HG03378 (cell line): ENCODE data around the gene PPP1R12A.
A peak's percentile ranks its signal among the peaks of the same experiment; 100 is the strongest.

Experiments used
- ATAC-seq: cut with Tn5 transposase; IDR thresholded peaks from one replicate; pipeline ENCODE4 v1.9.1; 2021; ENCODE audit warnings: mild to moderate bottlenecking, moderate library complexity; ENCODE audit not compliant: unreplicated experiment

PPP1R12A gene

DNA sequence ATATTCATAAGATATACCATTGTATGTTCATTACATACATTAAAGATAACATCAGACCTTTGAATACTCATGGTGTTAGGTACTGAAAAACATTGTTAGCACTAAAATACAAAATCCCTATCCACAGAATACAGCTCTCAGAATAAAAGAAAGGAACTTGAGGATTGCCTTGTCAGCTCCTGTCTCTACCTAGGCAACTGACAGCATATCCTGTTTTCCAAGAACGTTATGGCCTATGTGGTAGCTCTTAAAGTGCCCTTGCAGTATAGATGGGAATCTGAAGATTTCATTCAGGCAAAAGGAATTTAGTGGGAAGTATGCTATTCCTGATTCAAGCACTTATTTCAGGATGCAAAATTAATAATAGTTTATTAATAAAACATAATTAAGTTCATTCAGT is 1.8 kb upstream of the PPP1R12A start:
- no peak for ATAC-seq

DNA sequence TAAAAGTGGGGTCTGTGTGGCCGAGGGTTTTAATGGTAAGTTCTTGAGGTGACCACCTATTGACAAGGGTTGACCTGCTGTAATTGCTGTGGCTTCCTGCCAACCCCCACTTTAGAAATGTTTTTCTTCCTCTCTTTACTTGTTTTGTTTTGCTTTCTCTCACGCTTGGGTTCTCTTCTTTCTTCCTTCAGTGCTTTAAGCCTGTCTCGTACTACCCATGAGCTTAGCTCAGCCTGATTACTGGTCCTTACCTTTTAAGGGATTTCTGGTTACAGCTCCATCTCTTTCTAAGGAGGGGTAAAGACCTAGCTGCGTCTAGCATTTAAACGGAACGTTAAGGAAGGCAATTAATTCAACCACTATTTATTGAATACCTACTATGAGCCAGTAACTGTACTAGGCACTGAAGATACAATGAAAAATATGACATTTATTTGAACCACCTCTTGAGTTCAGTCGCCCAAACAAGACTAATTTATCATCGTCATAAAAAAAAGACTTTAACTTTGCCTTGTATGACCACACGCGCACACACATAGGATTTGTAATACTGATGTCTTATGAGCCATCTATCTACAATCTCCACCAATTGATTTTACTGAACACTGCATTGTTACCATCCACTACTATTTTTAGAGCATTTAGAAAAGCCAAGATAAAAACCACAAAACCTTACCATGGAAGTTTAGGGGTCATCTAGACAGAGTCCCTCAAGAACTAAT is 888 bp upstream of the PPP1R12A start:
- peak; percentile 27 for ATAC-seq

DNA sequence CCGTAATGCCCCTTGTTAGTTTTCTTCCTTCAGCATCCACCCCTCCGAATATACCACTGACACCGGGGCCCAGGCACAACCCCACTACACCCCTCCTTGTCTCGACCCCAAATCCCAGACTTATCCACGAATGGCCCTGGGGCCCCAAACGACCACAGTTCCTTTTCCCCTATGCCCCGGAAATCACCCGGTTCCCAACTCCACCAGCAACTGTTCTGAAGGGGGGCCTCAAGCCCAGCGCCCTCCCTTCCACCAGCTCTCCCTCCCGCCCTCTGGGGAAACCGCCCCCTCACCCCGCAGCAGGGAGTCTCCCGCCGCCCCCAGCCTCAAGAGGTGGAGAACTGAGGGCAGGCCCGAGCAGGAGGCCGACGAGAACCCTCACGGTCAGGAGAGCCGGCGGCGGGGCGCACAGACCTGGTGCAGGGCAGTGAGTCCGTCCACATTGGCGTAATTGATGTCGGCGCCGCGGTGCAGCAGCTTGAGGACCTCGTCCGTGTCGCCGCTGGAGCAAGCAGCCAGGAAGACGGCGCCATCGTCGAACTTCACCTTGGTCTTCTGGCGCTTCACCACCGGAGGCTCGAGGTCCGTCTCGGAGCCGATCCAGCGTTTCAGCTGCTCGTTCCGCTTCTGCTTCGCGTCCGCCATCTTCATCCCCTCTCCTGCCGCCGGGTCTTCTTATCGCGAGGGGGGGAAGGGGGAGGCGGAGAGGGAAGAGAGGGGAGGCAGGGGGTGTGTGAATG is 446 bp downstream of the PPP1R12A start:
- ATAC-seq: peak; percentile 1

DNA sequence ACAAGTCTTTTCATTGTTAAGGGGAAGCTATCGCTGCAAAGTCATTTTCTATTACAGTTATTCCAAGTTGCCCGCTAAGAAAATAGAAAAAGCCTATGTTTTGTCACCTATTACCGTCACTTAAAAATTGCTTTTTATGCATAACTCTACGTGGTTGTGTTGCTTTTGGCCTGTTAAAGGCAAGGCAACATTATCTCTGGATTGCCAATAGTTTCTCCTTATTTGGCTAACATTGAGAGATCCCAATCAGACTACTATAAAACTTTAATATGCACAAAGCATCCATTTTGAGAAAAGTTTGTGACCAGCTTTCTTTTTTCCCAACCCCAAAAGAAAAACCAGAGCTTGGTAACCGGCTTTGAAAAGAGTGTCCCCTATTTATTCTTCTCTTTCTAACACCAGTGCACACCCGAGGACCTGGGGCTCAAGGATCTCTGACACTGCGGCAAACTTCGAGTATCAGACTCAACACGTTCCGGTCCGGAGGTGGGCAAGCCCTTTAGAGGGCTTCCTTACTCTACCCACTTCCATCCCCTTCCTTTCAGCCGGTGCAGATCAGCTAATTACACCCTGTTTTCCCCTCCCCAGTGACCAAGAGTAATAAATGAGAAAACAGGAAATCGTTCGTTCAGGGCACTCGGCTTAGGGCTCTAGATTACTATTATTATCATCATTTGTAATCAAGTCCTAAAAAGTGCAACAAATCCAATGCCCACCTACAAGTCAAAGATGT is 1.2 kb downstream of the PPP1R12A start:
- peak; percentile 12 for ATAC-seq

DNA sequence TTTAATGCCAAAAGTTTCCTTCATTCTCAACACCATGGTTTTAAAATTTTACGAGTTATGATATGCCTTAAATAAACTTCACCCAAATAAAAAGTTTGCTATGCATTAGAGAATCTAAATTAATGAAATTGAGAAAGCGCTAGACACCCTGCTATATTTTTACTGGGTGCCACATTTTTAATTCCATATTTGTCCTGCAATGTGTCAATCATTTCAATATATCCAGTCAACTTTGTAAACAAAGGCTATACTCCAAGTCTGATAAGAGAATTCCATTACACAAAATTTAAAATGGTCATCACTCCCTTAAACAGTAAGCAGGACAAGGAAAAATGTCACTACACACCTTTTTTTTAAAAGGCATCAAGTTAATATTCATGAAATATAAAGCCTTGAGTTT is 1.9 kb downstream of the PPP1R12A start:
- ATAC-seq: no peak

DNA sequence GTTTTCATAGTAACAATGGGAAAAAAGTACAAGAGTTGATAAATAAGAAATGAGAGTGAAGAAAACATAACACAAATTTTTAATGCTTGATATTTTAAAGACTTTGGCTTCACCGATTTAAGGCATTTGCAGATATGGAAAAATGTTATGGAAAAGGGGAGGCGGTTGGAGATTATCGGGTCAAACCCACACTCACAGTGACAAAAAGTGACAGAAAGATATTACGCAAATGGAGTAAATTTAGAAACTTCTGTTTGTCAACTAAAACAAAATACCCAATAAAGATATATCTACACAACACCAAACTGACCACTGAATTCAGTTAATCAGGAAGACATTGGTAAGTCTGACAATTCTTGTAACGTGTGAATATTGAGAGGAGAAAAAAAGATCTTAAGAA is 2.5 kb downstream of the PPP1R12A start:
- no peak for ATAC-seq

DNA sequence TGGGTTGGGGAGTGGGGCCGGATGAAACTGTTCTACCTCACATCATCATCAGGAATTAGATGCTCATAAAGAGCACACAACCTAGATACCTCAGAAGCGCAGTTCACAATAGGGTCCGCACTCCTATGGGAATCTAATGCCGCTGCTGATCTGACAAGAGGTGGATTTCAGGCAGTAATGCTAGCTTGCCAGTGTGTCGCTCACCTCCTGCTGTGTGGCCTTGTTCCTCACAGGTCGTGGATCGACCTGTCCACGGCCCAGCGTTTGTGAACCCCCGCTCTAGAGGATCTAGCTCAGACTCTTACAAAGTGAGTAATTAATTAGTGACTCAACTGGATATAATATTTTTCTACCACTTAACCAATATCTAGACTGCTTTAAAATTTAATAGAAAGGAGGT is 5.8 kb downstream of the PPP1R12A start:
- no peak for ATAC-seq

DNA sequence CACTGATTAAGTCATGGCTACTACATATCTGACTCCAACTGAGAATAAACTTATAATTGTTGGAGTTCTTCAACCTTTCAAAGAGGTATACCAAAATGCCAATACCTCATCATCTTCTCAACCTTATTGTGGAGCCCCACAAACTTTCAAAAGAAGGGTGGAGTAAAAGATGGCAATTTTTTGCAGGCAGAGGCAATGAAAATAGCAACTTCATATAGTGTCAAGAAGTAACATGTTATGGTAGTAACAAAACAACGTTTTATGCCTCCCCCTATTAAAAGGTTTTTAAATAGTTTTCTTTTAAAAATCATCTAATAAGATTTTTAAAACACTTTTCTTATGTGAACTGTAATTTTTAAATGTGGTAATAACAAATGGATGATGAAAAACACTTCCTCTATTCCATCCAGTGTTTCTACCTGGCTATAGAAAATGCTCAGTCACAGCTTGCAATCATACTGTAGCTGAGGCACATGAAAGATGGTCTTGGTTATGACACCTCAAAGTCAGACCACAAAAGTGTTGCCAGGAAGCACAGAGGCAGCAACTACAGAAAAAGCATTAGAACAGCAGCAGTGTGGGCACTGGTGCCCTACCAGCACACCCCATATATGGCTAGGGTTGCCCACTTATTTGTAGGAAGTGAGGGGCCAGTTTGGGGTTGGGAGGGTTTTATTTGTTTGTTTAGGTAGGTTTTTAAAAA is 7.0 kb downstream of the PPP1R12A start:
- ATAC-seq: peak; percentile 100

DNA sequence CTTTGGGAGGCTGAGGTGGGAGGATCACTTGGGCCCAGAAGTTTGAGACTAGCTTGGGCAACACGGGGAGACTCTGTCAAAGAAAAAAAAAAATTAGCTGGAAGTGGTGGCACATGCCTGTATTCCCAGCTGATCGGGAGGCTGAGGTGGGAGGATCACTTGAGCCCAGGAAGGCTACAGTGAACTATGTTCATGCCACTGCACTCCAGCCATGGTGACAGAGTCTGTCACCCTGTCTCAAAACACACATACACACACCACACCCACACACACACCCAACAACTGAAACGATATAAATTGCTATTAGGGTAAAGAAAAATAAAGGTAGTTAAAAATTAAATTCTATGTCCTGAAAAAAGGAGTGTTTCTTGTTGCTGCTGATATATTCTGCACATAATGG is 7.9 kb downstream of the PPP1R12A start:
- no peak for ATAC-seq

DNA sequence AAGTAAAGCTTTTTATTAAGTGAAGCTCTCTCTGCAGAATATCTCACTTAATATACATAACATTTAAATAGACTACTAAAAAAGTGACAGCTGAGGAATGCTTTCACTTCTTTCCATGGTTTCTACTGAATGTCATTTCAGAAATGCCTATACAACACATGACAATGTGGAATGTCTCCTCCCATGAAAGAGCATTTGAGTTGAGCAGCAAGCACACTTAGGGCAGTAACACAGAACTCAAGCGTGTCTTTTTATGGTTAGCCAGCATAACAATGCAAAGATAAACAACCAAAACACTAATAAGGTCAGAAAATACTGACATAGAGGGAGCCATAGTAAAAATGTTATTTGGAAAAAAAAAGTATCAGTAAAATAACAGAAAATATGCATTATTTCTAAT is 9.4 kb downstream of the PPP1R12A start:
- ATAC-seq: no peak

DNA sequence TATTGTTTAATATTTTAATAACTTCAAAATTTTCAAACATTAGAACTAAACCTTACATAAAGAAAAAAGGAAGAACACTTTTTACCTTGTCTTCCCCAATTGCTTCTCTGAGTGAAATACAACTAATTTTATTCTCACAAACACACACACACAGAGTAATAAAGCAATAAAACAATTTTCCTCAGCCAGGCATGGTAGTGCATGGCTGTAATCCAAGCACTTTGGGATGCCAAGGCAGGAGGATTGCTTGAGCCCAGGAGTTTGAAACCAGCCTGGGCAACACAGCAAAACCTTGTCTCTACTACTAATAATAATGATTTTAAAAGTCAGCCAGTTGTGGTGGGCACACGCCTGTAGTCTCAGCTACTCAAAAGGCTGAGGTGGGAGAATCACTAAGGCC is 13.1 kb downstream of the PPP1R12A start:
- ATAC-seq: no peak

DNA sequence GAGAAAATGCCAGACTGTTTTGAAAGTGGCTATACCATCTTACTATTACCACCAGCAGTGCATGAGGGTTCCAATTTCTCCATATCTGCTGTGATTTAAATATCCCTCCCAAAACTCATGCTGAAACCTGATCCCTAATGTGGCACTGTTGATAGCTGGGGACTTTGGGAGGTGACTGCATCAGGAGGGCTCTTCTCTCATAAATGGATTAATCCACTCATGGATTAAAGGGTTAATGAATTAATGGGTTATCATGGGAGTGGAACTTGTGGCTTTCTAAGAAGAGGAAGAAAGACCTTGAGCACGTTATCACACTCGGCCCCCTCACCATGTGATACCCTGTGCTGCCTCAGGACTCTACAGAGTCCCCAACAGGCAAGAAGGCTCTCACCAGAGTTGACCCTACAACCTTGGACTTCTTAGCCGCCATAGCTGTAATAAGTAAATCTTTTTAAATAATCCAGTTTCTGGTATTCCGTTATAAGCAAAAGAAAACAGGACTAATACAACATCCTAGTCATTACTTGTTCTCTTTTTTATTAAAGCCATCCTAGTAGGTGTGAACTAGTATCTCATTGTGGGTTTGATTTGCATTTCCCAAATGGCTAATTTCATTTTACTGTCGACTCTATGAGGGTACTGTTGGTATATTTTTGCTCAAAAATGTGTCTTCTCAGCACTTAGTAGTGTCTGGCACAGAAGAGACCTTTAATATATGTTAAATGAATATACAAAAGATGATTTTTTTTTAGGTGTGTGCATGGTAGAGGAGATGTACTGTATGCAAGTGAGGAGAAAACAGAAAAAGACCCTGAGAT is 14.3 kb downstream of the PPP1R12A start:
- no peak for ATAC-seq

DNA sequence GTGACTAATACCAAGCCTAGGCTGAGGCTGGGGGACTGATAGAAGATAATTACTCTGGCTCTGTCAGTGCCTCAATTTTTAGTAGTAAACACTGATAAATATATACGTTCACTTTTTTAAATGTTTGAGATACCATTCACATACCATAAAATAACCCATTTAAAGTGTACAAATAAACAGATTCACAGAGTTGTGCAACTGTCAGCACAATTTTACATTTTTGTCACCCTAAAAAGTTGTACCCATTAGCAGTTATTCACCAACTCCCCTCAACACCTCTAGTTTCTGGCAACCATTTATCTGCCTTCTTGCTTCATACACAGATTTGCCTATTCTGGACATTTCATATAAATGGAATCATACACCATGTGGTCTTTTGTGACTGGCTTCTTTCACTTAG is 15.1 kb downstream of the PPP1R12A start:
- no peak for ATAC-seq

DNA sequence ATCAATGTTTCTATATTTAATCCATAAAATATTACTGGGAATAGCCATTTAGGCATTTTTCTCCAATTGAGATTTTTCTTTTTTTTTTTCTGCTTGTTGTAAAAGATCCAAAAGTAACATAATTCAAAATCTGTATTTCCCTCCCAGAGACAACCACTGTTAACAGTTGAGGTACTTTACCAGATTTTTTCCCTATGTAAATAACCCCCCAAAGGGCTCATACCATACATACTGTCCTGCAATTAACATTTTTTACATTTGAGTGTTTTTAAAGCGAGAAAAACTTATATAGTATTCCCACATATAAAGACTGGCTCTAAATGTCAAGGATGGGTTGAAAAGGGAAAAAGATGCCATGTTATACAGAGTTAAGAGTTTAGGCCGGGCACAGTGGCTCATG is 18.1 kb downstream of the PPP1R12A start:
- ATAC-seq: no peak

DNA sequence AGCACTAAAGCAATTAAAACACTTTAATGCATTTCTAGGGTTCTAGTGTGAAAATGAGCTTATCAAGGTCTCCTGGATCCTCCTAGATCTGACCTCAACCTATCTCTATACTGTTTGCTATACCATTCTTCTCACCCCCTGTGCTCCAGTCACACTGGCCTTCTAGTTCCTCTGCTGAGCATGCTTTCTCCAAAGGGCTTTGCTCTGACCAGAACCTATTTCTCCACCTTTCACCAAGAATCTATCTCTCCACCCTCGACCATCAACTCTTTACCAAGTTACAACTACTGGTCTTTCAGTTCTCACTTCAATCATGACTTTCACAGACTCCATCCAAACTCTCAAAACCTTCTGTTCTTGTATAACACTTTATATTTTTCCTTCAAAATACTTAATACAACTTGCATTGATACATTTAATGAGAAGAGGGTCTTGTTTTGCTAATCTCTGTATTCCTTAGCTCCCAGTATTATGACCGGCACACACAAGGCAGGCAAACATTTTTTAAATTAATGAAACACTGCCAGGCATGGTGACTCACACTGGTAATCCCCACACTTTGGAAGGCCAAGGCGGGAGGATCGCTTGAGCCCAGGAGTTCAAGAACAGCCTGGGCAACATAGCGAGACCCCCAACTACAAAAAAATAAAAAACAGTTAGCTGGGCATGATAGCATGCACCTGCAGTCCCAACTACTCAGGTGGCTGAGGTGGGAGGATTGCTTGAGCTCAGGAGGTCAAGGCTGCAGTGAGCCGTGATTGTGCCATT is 22.8 kb downstream of the PPP1R12A start:
- no peak for ATAC-seq

DNA sequence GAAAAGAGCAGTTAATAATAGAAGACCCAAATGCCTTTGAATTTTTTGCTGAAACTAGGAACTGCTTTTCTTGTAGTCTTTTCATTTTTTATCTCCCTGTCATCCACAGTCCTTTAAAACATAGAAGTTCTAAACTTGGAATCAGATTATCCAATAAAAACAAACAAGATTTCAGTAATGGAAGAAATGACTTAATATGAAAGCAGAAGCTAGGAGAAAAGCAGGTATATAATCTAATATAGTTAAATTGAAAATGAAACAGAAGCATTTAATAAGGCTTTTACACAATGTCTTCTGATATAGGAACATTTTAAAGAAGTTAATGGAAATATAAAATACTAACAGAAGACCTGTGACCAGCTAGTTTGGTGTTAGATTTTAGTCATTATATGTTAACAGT is 26.5 kb downstream of the PPP1R12A start:
- ATAC-seq: no peak

DNA sequence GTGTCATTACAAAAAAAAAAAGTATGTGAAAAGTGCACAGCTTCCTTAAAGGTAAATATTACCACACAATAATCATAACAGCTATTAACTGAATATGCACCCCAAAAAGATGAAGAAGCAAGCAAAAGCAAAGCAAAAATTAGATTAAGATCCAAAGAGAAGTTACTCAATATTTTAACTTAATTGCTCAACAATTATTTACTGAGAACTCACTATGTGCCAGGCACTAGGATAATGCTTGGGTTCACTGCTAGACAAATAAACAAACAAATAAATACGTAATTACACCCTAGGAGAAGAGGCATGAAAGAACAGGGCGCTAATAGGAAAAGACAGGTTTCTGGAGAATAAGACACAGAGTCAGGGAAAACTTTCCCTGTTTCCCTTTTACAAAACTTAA is 33.4 kb downstream of the PPP1R12A start:
- ATAC-seq: no peak

DNA sequence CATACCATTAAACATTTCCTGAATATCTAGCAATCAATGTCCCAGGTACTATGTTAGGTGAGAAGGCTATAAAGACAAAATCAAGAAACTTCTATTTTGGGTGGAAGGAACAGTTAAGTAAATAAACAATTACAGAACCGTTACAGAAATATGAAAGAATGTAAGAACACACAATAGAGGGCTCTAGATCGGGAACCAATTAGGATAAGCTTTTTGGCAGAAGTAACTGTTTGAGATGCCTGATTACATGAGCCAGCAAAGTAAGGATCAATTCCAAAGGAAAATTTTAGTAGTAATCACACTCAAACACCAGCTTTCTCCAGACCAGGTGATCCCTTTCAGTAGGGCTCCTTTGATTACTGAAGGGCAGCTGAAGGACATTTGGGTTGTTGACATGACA is 33.9 kb downstream of the PPP1R12A start:
- no peak for ATAC-seq

DNA sequence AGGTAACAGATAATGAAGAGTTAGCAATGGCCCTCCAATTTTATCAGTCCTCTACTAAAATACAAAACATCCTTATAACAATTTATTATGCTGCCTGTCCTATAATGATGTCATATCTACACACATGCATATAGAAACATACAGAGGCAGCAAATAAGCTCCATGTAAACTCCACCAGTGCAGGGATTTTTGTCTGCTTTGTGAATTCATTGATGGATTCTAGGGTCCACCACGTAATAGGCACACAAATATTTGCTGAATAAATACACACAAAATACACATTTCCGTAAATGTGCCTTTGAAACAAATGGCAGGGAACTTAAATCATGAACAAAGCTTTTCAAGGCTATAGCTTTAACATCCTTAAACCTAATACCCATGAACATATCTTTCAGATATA is 34.7 kb downstream of the PPP1R12A start:
- ATAC-seq: no peak

DNA sequence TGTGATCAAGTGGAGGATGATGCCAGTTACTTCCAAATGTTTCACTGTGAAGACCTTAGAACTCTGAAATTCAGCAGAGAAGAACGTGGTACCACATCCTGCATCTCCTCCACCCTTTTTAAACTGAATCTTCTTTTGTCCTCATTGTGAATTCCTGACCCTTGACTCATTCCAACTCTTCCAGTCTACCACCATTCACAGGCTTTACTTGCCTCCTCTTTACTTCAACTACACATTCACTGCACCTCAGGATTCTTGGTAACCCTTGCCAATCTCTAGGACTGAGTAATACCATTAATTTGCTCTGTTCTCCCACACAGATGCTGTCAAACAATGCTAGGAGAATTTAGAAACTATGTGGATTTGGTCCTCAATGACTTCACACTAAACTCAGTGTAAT is 37.3 kb downstream of the PPP1R12A start:
- ATAC-seq: no peak
